MM.1S (cell line): ENCODE results near the gene ESRRA.

Experiments used
- CTCF ChIP-seq: fragments of 300-600 bp; sonication (generic); IDR thresholded peaks from 2 replicates; pipeline ENCODE4 v1.5.1; 2016; ENCODE audit warnings: antibody characterized with exemption, low read length, mixed read lengths
- EZH2 ChIP-seq: fragments of 300-600 bp; sonication (generic); optimal IDR thresholded peaks from 2 replicates; pipeline ENCODE3; 2017; ENCODE audit warnings: low read depth, mild to moderate bottlenecking, antibody characterized with exemption, low read length, mixed read lengths

GRCh38 chr11:64338716-64339115 is 33.4 kb downstream of the ESRRA start:
- no peak for TF ChIP-seq CTCF
- TF ChIP-seq EZH2, result no peak
